Cardiac fibroblast (primary cell): ENCODE results near the gene ATPAF2.
A peak's percentile ranks its signal among the peaks of the same experiment; 100 is the strongest.
"Not testable (repeated sequence)": the region's sequence is repeated elsewhere in the genome, so short reads cannot be mapped to it uniquely, and the experiment has no call there.

ENCODE experiments used
- DNase-seq, 2 donors: peaks; one replicate each; pipeline versions ENCODE4 v3.0.0 to v3.0.0-alpha.2; 2010; ENCODE audit warnings: low read depth in 2 of 2
- H3K4me3 ChIP-seq, 2 donors: replicated peaks in 1 of 2; 1 replicate in 1 of 2; 2 replicates in 1 of 2; pipeline ENCODE4 v1.5.1; 2011; ENCODE audit warnings: low read depth in 2 of 2, low read length in 2 of 2, mild to moderate bottlenecking in 2 of 2, moderate library complexity in 1 of 2
- TF ChIP-seq, protein P1 (sequence below): IDR thresholded peaks from one replicate; pipeline ENCODE4 v1.5.1; 2011; ENCODE audit warnings: low read depth, mild to moderate bottlenecking, low read length, inconsistent platforms

The ATPAF2 gene

DNA sequence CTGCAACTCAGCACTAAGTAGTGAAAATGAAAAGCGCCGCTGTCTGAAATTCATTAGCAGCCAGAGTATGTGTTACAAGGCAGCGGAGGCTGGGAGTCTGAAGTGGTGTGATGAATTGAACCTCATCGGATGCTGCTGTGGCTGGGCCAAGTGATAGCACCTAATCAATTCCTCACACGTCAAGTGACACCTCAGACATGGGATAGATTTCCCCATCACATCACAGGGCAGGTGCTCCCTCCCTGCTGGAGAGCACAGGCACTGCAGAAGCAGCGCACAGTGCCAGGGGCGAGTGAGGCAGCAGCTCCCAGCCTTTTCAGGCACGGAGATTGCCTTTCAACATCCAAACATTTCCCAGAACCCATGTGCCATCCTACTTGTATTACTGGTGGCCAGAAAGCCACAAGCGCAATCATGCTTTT, 34.1 kb downstream of the ATPAF2 start:
- no peak overlapping the region for H3K4me3 ChIP-seq
- TF ChIP-seq, protein P1, sequence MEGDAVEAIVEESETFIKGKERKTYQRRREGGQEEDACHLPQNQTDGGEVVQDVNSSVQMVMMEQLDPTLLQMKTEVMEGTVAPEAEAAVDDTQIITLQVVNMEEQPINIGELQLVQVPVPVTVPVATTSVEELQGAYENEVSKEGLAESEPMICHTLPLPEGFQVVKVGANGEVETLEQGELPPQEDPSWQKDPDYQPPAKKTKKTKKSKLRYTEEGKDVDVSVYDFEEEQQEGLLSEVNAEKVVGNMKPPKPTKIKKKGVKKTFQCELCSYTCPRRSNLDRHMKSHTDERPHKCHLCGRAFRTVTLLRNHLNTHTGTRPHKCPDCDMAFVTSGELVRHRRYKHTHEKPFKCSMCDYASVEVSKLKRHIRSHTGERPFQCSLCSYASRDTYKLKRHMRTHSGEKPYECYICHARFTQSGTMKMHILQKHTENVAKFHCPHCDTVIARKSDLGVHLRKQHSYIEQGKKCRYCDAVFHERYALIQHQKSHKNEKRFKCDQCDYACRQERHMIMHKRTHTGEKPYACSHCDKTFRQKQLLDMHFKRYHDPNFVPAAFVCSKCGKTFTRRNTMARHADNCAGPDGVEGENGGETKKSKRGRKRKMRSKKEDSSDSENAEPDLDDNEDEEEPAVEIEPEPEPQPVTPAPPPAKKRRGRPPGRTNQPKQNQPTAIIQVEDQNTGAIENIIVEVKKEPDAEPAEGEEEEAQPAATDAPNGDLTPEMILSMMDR = peak; percentile 43
- no peak for DNase-seq

DNA sequence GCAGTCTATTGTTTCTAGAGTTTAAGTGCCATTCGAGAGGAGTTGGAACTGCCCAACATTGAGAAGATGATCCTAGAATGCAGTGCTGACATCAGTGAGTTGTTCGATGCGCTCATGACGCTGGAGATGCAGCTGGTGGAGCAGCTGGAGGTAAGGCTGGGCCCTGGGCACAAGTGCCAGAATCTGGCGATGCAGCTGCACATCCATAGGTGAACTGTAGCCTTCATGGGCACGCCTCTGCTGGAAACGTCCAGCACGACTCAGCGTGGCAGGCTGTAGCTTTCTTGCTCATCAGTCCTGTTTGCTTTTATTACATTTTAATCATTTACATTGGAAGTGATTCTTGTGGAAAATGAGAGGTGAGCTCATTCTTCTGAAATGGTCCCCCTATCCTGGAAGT, 34.6 kb downstream of the ATPAF2 start:
- TF ChIP-seq, protein P1 = no peak
- no peak overlapping the region for H3K4me3 ChIP-seq
- no peak for DNase-seq

DNA sequence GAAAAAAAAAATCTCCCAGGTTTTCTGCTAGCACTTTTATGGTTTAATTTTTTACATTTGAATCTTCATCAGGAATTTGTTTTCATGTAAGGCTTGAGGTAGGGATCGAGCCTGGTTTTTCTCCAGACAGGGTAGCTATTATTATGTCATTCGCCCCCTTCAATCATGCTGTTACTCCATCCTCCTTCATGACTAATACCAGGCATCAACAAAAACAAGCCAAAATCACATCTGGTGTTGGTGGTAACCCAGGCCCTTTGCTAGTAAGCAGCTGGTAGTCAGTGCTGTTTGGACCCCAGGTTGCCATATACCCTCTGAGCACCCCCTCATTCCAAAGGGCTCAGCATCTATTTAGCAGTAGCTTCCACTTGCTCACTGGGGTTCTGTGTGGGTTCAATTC, 36.8 kb downstream of the ATPAF2 start:
- no peak overlapping the region for H3K4me3 ChIP-seq
- TF ChIP-seq, protein P1 = no peak
- DNase-seq = peak in 1 of 2 donors; percentile 43

DNA sequence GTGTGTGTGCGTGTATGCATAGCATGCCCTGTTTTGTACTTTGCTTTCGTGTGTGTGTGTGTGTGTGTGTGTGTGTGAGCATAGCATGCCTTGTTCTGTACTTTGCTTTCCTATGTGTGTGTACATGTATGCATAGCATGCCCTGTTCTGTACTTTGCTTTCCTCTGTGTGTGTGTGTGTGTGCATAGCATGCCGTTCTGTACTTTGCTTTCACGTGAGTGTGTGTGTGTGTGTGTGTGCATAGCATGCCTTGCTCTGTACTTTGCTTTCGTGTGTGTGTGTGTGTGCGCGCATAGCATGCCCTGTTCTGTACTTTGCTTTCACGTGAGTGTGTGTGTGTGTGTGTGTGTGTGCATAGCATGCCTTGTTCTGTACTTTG, 38.9 kb downstream of the ATPAF2 start:
- no peak for DNase-seq
- TF ChIP-seq, protein P1 = no peak
- H3K4me3 ChIP-seq = no peak overlapping the region

DNA sequence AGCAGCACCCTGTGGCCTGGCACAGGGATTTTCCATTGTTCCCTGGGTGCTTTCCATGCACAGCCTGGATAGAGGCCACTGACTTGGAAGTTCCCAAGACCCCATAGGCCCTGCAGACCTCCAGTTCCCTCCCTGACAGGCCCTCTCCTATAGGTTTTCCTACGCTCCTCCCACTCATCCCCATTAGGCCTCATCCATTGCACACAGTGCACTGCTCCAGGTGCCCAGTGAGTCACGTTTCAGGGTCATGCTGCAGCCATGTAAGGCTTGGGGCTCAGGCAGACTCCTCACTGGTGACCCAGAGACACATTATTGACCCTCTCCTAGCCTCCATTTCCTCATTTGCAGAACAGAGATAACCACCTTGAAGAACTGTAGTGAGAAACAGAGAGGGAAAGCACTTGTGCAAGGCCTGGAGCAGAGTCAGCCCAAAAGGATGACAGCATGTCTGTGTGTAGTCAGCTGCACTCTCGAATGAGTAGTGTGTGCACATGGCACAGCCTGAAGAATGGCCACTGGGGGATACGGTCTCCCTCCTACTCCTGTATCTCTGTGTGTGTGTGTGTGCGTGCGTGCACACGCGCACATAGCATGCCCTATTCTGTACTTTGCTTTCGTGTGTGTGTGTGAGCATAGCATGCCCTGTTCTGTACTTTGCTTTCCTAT, 39.5 kb downstream of the ATPAF2 start:
- H3K4me3 ChIP-seq = no peak overlapping the region
- TF ChIP-seq, protein P1 = no peak
- peak in 1 of 2 donors; percentile 32 for DNase-seq

DNA sequence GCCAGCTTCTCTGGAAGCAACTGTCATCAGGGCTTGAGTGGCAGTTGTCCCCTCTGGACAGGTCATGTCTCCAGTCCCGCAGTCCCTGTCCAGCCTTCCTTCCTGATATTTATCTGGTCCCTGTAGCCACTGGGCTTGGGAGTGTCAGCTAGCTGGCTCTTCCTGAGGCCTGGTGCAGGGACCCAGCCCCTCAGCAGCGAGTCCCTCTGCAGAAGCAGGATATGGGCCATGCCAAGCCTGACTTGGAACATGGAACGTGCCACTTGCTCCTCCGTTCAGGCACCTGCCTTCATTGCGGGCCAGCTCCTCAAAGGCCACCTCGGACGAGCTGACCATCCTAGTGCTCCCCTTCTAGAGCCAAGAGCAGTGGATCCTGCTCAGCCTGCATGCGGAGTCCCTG, 40.0 kb downstream of the ATPAF2 start:
- H3K4me3 ChIP-seq = no peak overlapping the region
- DNase-seq = no peak
- TF ChIP-seq, protein P1 = no peak

DNA sequence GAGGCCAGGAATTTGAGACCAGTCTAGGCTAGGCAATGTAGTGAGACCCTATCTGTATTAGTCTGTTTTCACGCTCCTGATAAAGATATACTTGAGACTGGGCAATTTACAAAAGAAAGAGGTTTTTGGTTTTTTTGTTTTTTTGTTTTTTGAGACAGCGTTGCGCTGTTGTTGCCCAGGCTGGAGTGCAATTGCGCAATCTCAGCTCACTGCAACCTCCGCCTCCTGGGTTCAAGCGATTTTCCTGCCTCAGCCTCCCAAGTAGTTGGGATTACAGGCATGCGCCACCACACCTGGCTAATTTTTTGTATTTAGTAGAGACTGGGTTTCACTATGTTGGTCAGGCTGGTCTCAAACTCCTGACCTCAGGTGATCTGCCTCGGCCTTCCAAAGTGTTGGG, 43.1 kb downstream of the ATPAF2 start:
- H3K4me3 ChIP-seq, DNase-seq: not testable (repeated sequence)
